ENCODE data around the gene CACFD1.

The CACFD1 gene

GRCh38 chr9:133453651-133454050 lies 6.1 kb upstream of the CACFD1 start:
- no peak for DNase-seq
- H3K27me3 Mint-ChIP-seq, result no peaks in the 10 kb centered on the region
- no peaks in the 10 kb centered on the region for H3K4me1 Mint-ChIP-seq (ENCODE audit: low read depth)
- H3K9me3 Mint-ChIP-seq, result no peaks in the 10 kb centered on the region
- no peaks in the 10 kb centered on the region for H3K36me3 Mint-ChIP-seq (ENCODE audit: low read depth)
- H3K27ac Mint-ChIP-seq, result no peak overlapping the region
- H3K4me3 Mint-ChIP-seq, result no peak overlapping the region

- Mint-ChIP-seq H3K27ac (no peak overlapping the region), H3K4me3 (no peak overlapping the region), H3K27me3 (no peaks in the 10 kb centered on the region), H3K36me3 (ENCODE audit: low read depth) (no peaks in the 10 kb centered on the region), H3K9me3 (no peaks in the 10 kb centered on the region), H3K4me1 (ENCODE audit: low read depth) (peaks cover 4% of the 10 kb centered on the region)
- no peak for DNase-seq
These were observed 5.5 kb upstream of the CACFD1 start for GRCh38 chr9:133454325-133454724.

- H3K27me3 Mint-ChIP-seq, result no peaks in the 10 kb centered on the region
- H3K27ac Mint-ChIP-seq, result no peak overlapping the region
- H3K4me1 Mint-ChIP-seq (ENCODE audit: low read depth), result peaks cover 7% of the 10 kb centered on the region
- DNase-seq, result no peak
- H3K4me3 Mint-ChIP-seq, result no peak overlapping the region
- no peaks in the 10 kb centered on the region for H3K36me3 Mint-ChIP-seq (ENCODE audit: low read depth)
- H3K9me3 Mint-ChIP-seq, result no peaks in the 10 kb centered on the region
These were observed 4.7 kb upstream of the CACFD1 start for GRCh38 chr9:133454943-133455673.

GRCh38 chr9:133455936-133456335 lies 3.8 kb upstream of the CACFD1 start:
- Mint-ChIP-seq H3K4me1 (ENCODE audit: low read depth) (peaks cover 10% of the 10 kb centered on the region), H3K4me3 (no peak overlapping the region), H3K27ac (no peak overlapping the region), H3K27me3 (no peaks in the 10 kb centered on the region), H3K9me3 (no peaks in the 10 kb centered on the region), H3K36me3 (ENCODE audit: low read depth) (no peaks in the 10 kb centered on the region)
- no peak for DNase-seq

- Mint-ChIP-seq H3K27ac (no peak overlapping the region), H3K4me1 (ENCODE audit: low read depth) (peaks cover 10% of the 10 kb centered on the region), H3K36me3 (ENCODE audit: low read depth) (no peaks in the 10 kb centered on the region), H3K9me3 (no peaks in the 10 kb centered on the region), H3K4me3 (no peak overlapping the region), H3K27me3 (no peaks in the 10 kb centered on the region)
- DNase-seq, result no peak
These were observed 3.4 kb upstream of the CACFD1 start for GRCh38 chr9:133456409-133456808.

- Mint-ChIP-seq H3K9me3 (no peaks in the 10 kb centered on the region), H3K27ac (no peak overlapping the region), H3K36me3 (ENCODE audit: low read depth) (no peaks in the 10 kb centered on the region), H3K4me1 (ENCODE audit: low read depth) (peaks cover 10% of the 10 kb centered on the region), H3K27me3 (no peaks in the 10 kb centered on the region), H3K4me3 (no peak overlapping the region)
- DNase-seq, result no peak
These were observed 2.5 kb upstream of the CACFD1 start for GRCh38 chr9:133457233-133457632.

GRCh38 chr9:133457748-133458147 lies 2.0 kb upstream of the CACFD1 start:
- Mint-ChIP-seq H3K27me3 (no peaks in the 10 kb centered on the region), H3K4me3 (no peak overlapping the region), H3K9me3 (no peaks in the 10 kb centered on the region), H3K4me1 (ENCODE audit: low read depth) (peaks cover 10% of the 10 kb centered on the region), H3K36me3 (ENCODE audit: low read depth) (no peaks in the 10 kb centered on the region), H3K27ac (no peak overlapping the region)
- no peak for DNase-seq

- H3K27ac Mint-ChIP-seq, result no peak overlapping the region
- peak overlapping the region; percentile 82 for H3K4me3 Mint-ChIP-seq
- H3K9me3 Mint-ChIP-seq, result no peaks in the 10 kb centered on the region
- no peaks in the 10 kb centered on the region for H3K27me3 Mint-ChIP-seq
- H3K36me3 Mint-ChIP-seq (ENCODE audit: low read depth), result no peaks in the 10 kb centered on the region
- no peak for DNase-seq
- H3K4me1 Mint-ChIP-seq (ENCODE audit: low read depth), result peaks cover 10% of the 10 kb centered on the region
These were observed 1.0 kb upstream of the CACFD1 start for GRCh38 chr9:133458643-133459312.

GRCh38 chr9:133460405-133461175 lies 812 bp downstream of the CACFD1 start:
- Mint-ChIP-seq H3K9me3 (no peaks in the 10 kb centered on the region), H3K27ac (peak overlapping the region; percentile 68), H3K36me3 (ENCODE audit: low read depth) (no peaks in the 10 kb centered on the region), H3K4me3 (peak overlapping the region; percentile 56), H3K27me3 (no peaks in the 10 kb centered on the region), H3K4me1 (ENCODE audit: low read depth) (peaks cover 10% of the 10 kb centered on the region)
- DNase-seq, result no peak

GRCh38 chr9:133461975-133462374 lies 2.2 kb downstream of the CACFD1 start:
- no peaks in the 10 kb centered on the region for H3K9me3 Mint-ChIP-seq
- peaks cover 10% of the 10 kb centered on the region for H3K4me1 Mint-ChIP-seq (ENCODE audit: low read depth)
- H3K4me3 Mint-ChIP-seq, result no peak overlapping the region
- DNase-seq, result no peak
- H3K36me3 Mint-ChIP-seq (ENCODE audit: low read depth), result no peaks in the 10 kb centered on the region
- H3K27ac Mint-ChIP-seq, result no peak overlapping the region
- no peaks in the 10 kb centered on the region for H3K27me3 Mint-ChIP-seq

GRCh38 chr9:133463234-133463863 lies 3.6 kb downstream of the CACFD1 start:
- H3K4me3 Mint-ChIP-seq, result no peak overlapping the region
- H3K9me3 Mint-ChIP-seq, result no peaks in the 10 kb centered on the region
- no peaks in the 10 kb centered on the region for H3K36me3 Mint-ChIP-seq (ENCODE audit: low read depth)
- no peaks in the 10 kb centered on the region for H3K27me3 Mint-ChIP-seq
- no peak for DNase-seq
- peaks cover 10% of the 10 kb centered on the region for H3K4me1 Mint-ChIP-seq (ENCODE audit: low read depth)
- H3K27ac Mint-ChIP-seq, result no peak overlapping the region

GRCh38 chr9:133463864-133464615 lies 4.3 kb downstream of the CACFD1 start:
- H3K27ac Mint-ChIP-seq, result no peak overlapping the region
- H3K4me1 Mint-ChIP-seq (ENCODE audit: low read depth), result peaks cover 9% of the 10 kb centered on the region

GRCh38 chr9:133464638-133465037 lies 4.9 kb downstream of the CACFD1 start:
- no peak overlapping the region for H3K4me3 Mint-ChIP-seq
- H3K27me3 Mint-ChIP-seq, result no peaks in the 10 kb centered on the region
- no peak for DNase-seq
- H3K27ac Mint-ChIP-seq, result no peak overlapping the region
- H3K4me1 Mint-ChIP-seq (ENCODE audit: low read depth), result peaks cover 5% of the 10 kb centered on the region
- no peaks in the 10 kb centered on the region for H3K36me3 Mint-ChIP-seq (ENCODE audit: low read depth)
- no peaks in the 10 kb centered on the region for H3K9me3 Mint-ChIP-seq

More at GRCh38 chr9:133463864-133464615, 4.3 kb downstream of the CACFD1 start:
- H3K9me3 Mint-ChIP-seq, result no peaks in the 10 kb centered on the region
- H3K36me3 Mint-ChIP-seq (ENCODE audit: low read depth), result no peaks in the 10 kb centered on the region
- no peak overlapping the region for H3K4me3 Mint-ChIP-seq
- no peaks in the 10 kb centered on the region for H3K27me3 Mint-ChIP-seq
- no peak for DNase-seq

- Mint-ChIP-seq H3K4me3 (no peak overlapping the region), H3K27ac (no peak overlapping the region), H3K4me1 (ENCODE audit: low read depth) (no peaks in the 10 kb centered on the region), H3K36me3 (ENCODE audit: low read depth) (no peaks in the 10 kb centered on the region), H3K9me3 (no peaks in the 10 kb centered on the region), H3K27me3 (no peaks in the 10 kb centered on the region)
- no peak for DNase-seq
These were observed 6.2 kb downstream of the CACFD1 start for GRCh38 chr9:133465984-133466383.
